Spleen (tissue), 7 donors: ENCODE measurements around the gene DESI1.

Experiments used
- POLR2AphosphoS5 ChIP-seq, 3 donors: sonication (generic); formaldehyde crosslinking; IDR thresholded peaks; one replicate each; pipeline ENCODE4 v1.5.1; 2017; ENCODE audit warnings: antibody characterized with exemption in 3 of 3
- TF ChIP-seq, protein P1 (sequence below), 11 experiments: fragments of 200-600 bp in 7 of 11; fragments of 450-650 bp in 4 of 11; sonication (generic) in 4 of 11; IDR thresholded peaks in 8 of 11; conservative IDR thresholded peaks in 3 of 11; 1 replicate in 7 of 11; 2 replicates in 4 of 11; pipeline versions ENCODE4 v1.4.0 to v1.8.0; 2016 to 2021; ENCODE audit warnings: antibody characterized with exemption in 11 of 11, inconsistent platforms in 4 of 11, mild to moderate bottlenecking in 1 of 11
- donor health status: DM: no; HTN: no; CAD: no; lungs with moderate emphysema.
- donor health status: DM: no; HTN: no; CAD: no.
- donor health status: DM: no; HTN: no; CAD: no.

DNA sequence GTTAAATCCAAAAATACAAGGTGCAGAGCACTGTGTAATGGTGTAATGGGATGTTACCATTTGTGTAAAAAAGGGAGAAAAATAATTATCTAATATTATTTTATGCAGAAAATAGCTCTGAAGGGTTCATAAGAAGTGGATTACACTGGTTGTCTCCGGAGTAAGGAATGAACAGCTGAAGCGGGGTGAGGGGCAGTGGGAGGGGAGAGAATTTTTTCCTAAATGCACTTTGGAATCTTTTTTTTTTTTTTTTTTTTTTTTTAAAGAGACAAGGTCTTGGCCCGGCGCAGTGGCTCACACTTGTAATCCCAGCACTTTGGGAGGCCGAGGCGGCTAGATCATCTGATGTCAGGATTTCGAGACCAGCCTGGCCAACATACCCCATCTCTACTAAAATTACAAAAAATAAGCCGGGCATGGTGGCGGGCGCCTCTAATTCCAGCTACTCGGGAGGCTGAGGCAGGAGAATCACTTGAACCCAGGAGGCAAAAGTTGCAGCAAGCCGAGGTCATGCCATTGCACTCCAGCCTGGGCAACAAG lies 69.8 kb downstream of the DESI1 start:
- TF ChIP-seq, protein P1, sequence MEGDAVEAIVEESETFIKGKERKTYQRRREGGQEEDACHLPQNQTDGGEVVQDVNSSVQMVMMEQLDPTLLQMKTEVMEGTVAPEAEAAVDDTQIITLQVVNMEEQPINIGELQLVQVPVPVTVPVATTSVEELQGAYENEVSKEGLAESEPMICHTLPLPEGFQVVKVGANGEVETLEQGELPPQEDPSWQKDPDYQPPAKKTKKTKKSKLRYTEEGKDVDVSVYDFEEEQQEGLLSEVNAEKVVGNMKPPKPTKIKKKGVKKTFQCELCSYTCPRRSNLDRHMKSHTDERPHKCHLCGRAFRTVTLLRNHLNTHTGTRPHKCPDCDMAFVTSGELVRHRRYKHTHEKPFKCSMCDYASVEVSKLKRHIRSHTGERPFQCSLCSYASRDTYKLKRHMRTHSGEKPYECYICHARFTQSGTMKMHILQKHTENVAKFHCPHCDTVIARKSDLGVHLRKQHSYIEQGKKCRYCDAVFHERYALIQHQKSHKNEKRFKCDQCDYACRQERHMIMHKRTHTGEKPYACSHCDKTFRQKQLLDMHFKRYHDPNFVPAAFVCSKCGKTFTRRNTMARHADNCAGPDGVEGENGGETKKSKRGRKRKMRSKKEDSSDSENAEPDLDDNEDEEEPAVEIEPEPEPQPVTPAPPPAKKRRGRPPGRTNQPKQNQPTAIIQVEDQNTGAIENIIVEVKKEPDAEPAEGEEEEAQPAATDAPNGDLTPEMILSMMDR (IDR thresholded peaks at IDR 0.05 in 8 of 11, conservative IDR thresholded peaks at IDR 0.05 in 3 of 11): no peak
- no peak for TF ChIP-seq POLR2AphosphoS5 (IDR thresholded peaks at IDR 0.05)
